K562 (cell line): Measurements from ENCODE around the gene CREG1. TPM values are rescaled to one million over a fixed set of nuclear protein-coding genes. Genes with fewer than 3 reads are reported as not detected.
A peak's percentile ranks its signal among the peaks of the same experiment; 100 is the strongest.

Source experiments
- ARID1B ChIP-seq: fragments of 450-650 bp; IDR thresholded peaks from 2 replicates; pipeline ENCODE4 v1.6.1; 2016; ENCODE audit warnings: antibody characterized with exemption, mild to moderate bottlenecking, inconsistent platforms
- CBFB ChIP-seq: sonication (generic); formaldehyde crosslinking; IDR thresholded peaks from 2 replicates; pipeline ENCODE4 v1.4.0; 2020; ENCODE audit warnings: mild to moderate bottlenecking, missing genetic modification reagents
- CBX5 ChIP-seq: IDR thresholded peaks from 2 replicates; pipeline ENCODE4 v1.6.1; 2014; ENCODE audit warnings: low read depth, borderline replicate concordance
- DPF2 ChIP-seq: fragments of 450-650 bp; IDR thresholded peaks from 2 replicates; pipeline ENCODE4 v1.6.1; 2016
- FOS ChIP-seq: IDR thresholded peaks from 3 replicates; pipeline ENCODE4 v1.6.1; 2011; ENCODE audit not compliant: insufficient read length; ENCODE audit errors: extremely low read depth
- FOXK2 ChIP-seq, 2 experiments: fragments of 450-650 bp; IDR thresholded peaks in 1 of 2; conservative IDR thresholded peaks in 1 of 2; 2 replicates each; pipeline ENCODE4 v1.6.1; 2016; ENCODE audit warnings: low read depth in 2 of 2, mild to moderate bottlenecking in 1 of 2
- FOXM1 ChIP-seq, 2 experiments: fragments of 450-650 bp in 1 of 2; sonication (generic) in 1 of 2; formaldehyde crosslinking in 1 of 2; IDR thresholded peaks; 2 replicates each; pipeline versions ENCODE4 v1.6.1 to v1.9.0; 2017 to 2022; ENCODE audit warnings: low read depth in 2 of 2, mild to moderate bottlenecking in 2 of 2, missing genetic modification reagents in 1 of 2, moderate library complexity in 1 of 2
- GABPB2 ChIP-seq: fragments of 250-450 bp; sonication (Bioruptor Pico); conservative IDR thresholded peaks from 2 replicates; pipeline ENCODE4 v1.5.1; 2021; ENCODE audit warnings: mild to moderate bottlenecking
- GTF2F1 ChIP-seq: IDR thresholded peaks from 2 replicates; pipeline ENCODE4 v1.6.1; 2011; ENCODE audit warnings: low read depth, low read length, improper control_type of control experiment
- HDAC8 ChIP-seq: fragments of 450-650 bp; IDR thresholded peaks from 2 replicates; pipeline ENCODE4 v1.6.1; 2016; ENCODE audit warnings: mild to moderate bottlenecking, missing genetic modification characterization, moderate library complexity, missing compliant biosample characterization
- HMG20A ChIP-seq: fragments of 450-650 bp; formaldehyde crosslinking; conservative IDR thresholded peaks from 2 replicates; pipeline ENCODE4 v1.4.0; 2020; ENCODE audit warnings: mild to moderate bottlenecking, mixed read lengths
- JUN ChIP-seq, 2 experiments: sonication (generic) in 1 of 2; formaldehyde crosslinking in 1 of 2; IDR thresholded peaks; 2 replicates each; pipeline versions ENCODE4 v1.6.1 to v1.8.0; 2012 to 2022; ENCODE audit warnings: borderline replicate concordance in 2 of 2, mild to moderate bottlenecking in 2 of 2, improper control_type of control experiment in 1 of 2, low read depth in 1 of 2, low read length in 1 of 2, missing genetic modification reagents in 1 of 2
- MCM3 ChIP-seq: fragments of 450-650 bp; IDR thresholded peaks from 2 replicates; pipeline ENCODE4 v1.6.1; 2016
- MTA2 ChIP-seq: fragments of 450-650 bp; IDR thresholded peaks from 2 replicates; pipeline ENCODE4 v1.6.1; 2016; ENCODE audit warnings: low read depth
- NFE2 ChIP-seq: IDR thresholded peaks from 2 replicates; pipeline ENCODE4 v1.6.1; 2014; ENCODE audit warnings: antibody characterized with exemption, low read depth
- NFRKB ChIP-seq: fragments of 450-650 bp; IDR thresholded peaks from 2 replicates; pipeline ENCODE4 v1.6.1; 2016; ENCODE audit warnings: low read depth
- SMAD2 ChIP-seq: fragments of 150-350 bp; IDR thresholded peaks from 2 replicates; pipeline ENCODE4 v1.6.1; 2014; ENCODE audit warnings: low read depth, mild to moderate bottlenecking, low read length
- SMARCE1 ChIP-seq: fragments of 450-650 bp; IDR thresholded peaks from 2 replicates; pipeline ENCODE4 v1.7.1; 2016; ENCODE audit warnings: mild to moderate bottlenecking
- SNIP1 ChIP-seq: fragments of 450-650 bp; IDR thresholded peaks from 2 replicates; pipeline ENCODE4 v1.7.1; 2017; ENCODE audit warnings: low read depth, mild to moderate bottlenecking
- TOE1 ChIP-seq, 2 experiments: fragments of 450-650 bp in 1 of 2; sonication (generic) in 1 of 2; formaldehyde crosslinking in 1 of 2; IDR thresholded peaks; 2 replicates each; pipeline versions ENCODE4 v1.7.1 to v1.8.0; 2016 to 2022; ENCODE audit warnings: borderline replicate concordance in 2 of 2, mild to moderate bottlenecking in 2 of 2, antibody characterized with exemption in 1 of 2, inconsistent platforms in 1 of 2, low read depth in 1 of 2, missing genetic modification reagents in 1 of 2, moderate library complexity in 1 of 2
- USF1 ChIP-seq: sonication (generic); formaldehyde crosslinking; IDR thresholded peaks from 2 replicates; pipeline ENCODE4 v1.9.0; 2022; ENCODE audit warnings: mild to moderate bottlenecking, missing genetic modification reagents
- ZBED1 ChIP-seq: IDR thresholded peaks from 2 replicates; pipeline ENCODE4 v1.6.1; 2014
- ZC3H8 ChIP-seq: fragments of 450-650 bp; IDR thresholded peaks from 2 replicates; pipeline ENCODE4 v1.6.1; 2017
- ZNF140 ChIP-seq: fragments of 250-450 bp; sonication (Bioruptor Pico); IDR thresholded peaks from 2 replicates; pipeline ENCODE4 v1.8.0; 2021; ENCODE audit warnings: moderate library complexity, mild to moderate bottlenecking, inconsistent platforms
- ZNF436 ChIP-seq: fragments of 250-450, 450-650 bp; sonication (Bioruptor Pico); formaldehyde crosslinking; IDR thresholded peaks from 2 replicates; pipeline ENCODE4 v1.7.0; 2020; ENCODE audit warnings: mild to moderate bottlenecking
- ZNF717 ChIP-seq: fragments of 250-450 bp; sonication (Bioruptor Pico); IDR thresholded peaks from 2 replicates; pipeline ENCODE4 v1.5.0; 2021
- ZNF79 ChIP-seq: fragments of 250-450 bp; sonication (Bioruptor Pico); IDR thresholded peaks from 2 replicates; pipeline ENCODE4 v1.4.0; 2020; ENCODE audit warnings: low read depth, mild to moderate bottlenecking, moderate library complexity
- polyA plus RNA-seq, 8 experiments: library from polyadenylated mRNA; depleted of rRNA in 4 of 8; stranded (reverse) in 5 of 8; unstranded in 3 of 8; fragments of >200 nt; fragmentation: Nextera tagmentation in 2 of 8; fragmentation: Illumina TruSeq in 1 of 8; extraction: Ambion mirVana in 2 of 8; extraction: Trizol in 1 of 8; gene quantifications; 2 replicates each; pipeline versions ENCODE4 v1.2.1 to v1.2.3, GENCODE V29; 2011 to 2014; ENCODE audit warnings: inconsistent platforms in 1 of 8, missing spikeins in 1 of 8
- total RNA-seq, 7 experiments: library from RNA; depleted of rRNA in 6 of 7; stranded (reverse); fragments of >200 nt in 6 of 7; fragmentation: Illumina TruSeq in 2 of 7; extraction: Trizol in 2 of 7; gene quantifications; 2 replicates each; pipeline versions ENCODE4 v1.2.1 to v1.2.3, GENCODE V29; 2011 to 2021; ENCODE audit warnings: low replicate concordance in 1 of 7
- TF ChIP-seq, protein P1 (sequence below): fragments of 250-450 bp; sonication (Bioruptor Pico); IDR thresholded peaks from 2 replicates; pipeline ENCODE4 v1.6.1; 2021; ENCODE audit warnings: mild to moderate bottlenecking
- TF ChIP-seq, protein P2 (sequence below): IDR thresholded peaks from 2 replicates; pipeline ENCODE4 v1.6.1; 2012; ENCODE audit warnings: low read depth, low read length, improper control_type of control experiment, borderline replicate concordance
- TF ChIP-seq, protein P3 (sequence below): fragments of 450-650 bp; IDR thresholded peaks from 2 replicates; pipeline ENCODE4 v1.6.1; 2016; ENCODE audit warnings: low read depth, mild to moderate bottlenecking, moderate library complexity

Gene CREG1
- total and polyA plus RNA-seq, 9 of the 15 experiments (the other 6 are each of a cell fraction or from before 2014, with no cell fraction given), result 45.7 to 272 (median 161) TPM

GRCh38 chr1:167561753-167562152, 8.2 kb upstream of the CREG1 start (continued):
- TF ChIP-seq SMARCE1 (peak; percentile 70), ZC3H8 (no peak), ZNF436 (CRISPR knock-in tag) (no peak), SMAD2 (no peak), ARID1B (peak; percentile 54), NFRKB (no peak), GTF2F1 (no peak), GABPB2 (CRISPR knock-in tag) (no peak), CBX5 (no peak), JUN (IDR thresholded peaks at IDR 0.05; ENCODE audit: borderline replicate concordance, low read depth, low read length) (peak; percentile 67; the same call in 1 of the 2 replicates), JUN (CRISPR knock-in tag; IDR thresholded peaks at IDR 0.05; ENCODE audit: borderline replicate concordance) (no peak), HMG20A (no peak), CBFB (CRISPR knock-in tag) (no peak), FOXM1 (IDR thresholded peaks at IDR 0.05; ENCODE audit: low read depth) (no peak), FOXM1 (CRISPR knock-in tag; IDR thresholded peaks at IDR 0.05; ENCODE audit: low read depth) (no peak), USF1 (no peak), MCM3 (no peak), FOXK2 (conservative IDR thresholded peaks at IDR 0.05 in 1 of 2, IDR thresholded peaks at IDR 0.05 in 1 of 2; ENCODE audit: low read depth in 2 of 2) (no peak), HDAC8 (tag) (no peak), NFE2 (peak; percentile 50), ZNF79 (CRISPR knock-in tag) (no peak), ZNF140 (CRISPR knock-in tag) (no peak), DPF2 (peak; percentile 58), TOE1 (IDR thresholded peaks at IDR 0.05; ENCODE audit: borderline replicate concordance) (no peak), TOE1 (CRISPR knock-in tag; IDR thresholded peaks at IDR 0.05; ENCODE audit: borderline replicate concordance, low read depth) (no peak), FOS (peak; percentile 37), MTA2 (no peak), ZNF717 (no peak), ZBED1 (no peak), SNIP1 (no peak)
- TF ChIP-seq, protein P1, sequence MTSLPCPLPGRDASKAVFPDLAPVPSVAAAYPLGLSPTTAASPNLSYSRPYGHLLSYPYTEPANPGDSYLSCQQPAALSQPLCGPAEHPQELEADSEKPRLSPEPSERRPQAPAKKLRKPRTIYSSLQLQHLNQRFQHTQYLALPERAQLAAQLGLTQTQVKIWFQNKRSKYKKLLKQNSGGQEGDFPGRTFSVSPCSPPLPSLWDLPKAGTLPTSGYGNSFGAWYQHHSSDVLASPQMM (CRISPR knock-in tag), result no peak
- TF ChIP-seq, protein P2, sequence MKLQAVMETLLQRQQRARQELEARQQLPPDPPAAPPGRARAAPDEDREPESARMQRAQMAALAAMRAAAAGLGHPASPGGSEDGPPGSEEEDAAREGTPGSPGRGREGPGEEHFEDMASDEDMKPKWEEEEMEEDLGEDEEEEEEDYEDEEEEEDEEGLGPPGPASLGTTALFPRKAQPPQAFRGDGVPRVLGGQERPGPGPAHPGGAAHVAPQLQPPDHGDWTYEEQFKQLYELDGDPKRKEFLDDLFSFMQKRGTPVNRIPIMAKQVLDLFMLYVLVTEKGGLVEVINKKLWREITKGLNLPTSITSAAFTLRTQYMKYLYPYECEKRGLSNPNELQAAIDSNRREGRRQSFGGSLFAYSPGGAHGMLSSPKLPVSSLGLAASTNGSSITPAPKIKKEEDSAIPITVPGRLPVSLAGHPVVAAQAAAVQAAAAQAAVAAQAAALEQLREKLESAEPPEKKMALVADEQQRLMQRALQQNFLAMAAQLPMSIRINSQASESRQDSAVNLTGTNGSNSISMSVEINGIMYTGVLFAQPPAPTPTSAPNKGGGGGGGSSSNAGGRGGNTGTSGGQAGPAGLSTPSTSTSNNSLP, result no peak
- TF ChIP-seq, protein P3, sequence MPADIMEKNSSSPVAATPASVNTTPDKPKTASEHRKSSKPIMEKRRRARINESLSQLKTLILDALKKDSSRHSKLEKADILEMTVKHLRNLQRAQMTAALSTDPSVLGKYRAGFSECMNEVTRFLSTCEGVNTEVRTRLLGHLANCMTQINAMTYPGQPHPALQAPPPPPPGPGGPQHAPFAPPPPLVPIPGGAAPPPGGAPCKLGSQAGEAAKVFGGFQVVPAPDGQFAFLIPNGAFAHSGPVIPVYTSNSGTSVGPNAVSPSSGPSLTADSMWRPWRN, result no peak
